GM10266 (cell line): ENCODE results near the gene CPS1.

Experiments used
- DNase-seq: peaks from one replicate; pipeline ENCODE4 v3.0.0; 2012; ENCODE audit errors: extremely low spot score
- TF ChIP-seq, protein P1 (sequence below): IDR thresholded peaks from 2 replicates; pipeline ENCODE4 v1.5.1; 2012; ENCODE audit warnings: mild to moderate bottlenecking, low read depth; ENCODE audit not compliant: control insufficient read depth, insufficient read depth; ENCODE audit errors: missing control alignments

CPS1 gene

DNA sequence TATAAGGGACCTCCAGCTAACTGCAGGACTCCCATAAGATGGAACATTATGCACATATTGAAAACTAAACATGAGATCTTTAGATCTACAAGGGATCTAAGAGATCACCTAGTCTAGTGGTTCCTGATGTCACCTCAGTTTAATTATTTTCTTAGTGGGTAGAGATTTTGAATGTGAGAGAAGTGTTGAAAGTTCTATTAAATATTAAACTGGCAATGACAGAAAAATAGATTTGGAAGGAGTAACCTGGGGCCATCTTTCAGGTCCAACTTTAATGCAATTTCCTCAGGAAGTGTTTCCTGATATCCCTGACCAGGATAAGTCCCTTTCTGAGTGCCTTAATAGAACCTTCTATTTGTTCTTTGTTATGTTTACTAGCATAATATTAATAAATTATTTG, 29.1 kb upstream of the CPS1 start:
- TF ChIP-seq, protein P1, sequence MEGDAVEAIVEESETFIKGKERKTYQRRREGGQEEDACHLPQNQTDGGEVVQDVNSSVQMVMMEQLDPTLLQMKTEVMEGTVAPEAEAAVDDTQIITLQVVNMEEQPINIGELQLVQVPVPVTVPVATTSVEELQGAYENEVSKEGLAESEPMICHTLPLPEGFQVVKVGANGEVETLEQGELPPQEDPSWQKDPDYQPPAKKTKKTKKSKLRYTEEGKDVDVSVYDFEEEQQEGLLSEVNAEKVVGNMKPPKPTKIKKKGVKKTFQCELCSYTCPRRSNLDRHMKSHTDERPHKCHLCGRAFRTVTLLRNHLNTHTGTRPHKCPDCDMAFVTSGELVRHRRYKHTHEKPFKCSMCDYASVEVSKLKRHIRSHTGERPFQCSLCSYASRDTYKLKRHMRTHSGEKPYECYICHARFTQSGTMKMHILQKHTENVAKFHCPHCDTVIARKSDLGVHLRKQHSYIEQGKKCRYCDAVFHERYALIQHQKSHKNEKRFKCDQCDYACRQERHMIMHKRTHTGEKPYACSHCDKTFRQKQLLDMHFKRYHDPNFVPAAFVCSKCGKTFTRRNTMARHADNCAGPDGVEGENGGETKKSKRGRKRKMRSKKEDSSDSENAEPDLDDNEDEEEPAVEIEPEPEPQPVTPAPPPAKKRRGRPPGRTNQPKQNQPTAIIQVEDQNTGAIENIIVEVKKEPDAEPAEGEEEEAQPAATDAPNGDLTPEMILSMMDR: no peak
- no peak for DNase-seq

DNA sequence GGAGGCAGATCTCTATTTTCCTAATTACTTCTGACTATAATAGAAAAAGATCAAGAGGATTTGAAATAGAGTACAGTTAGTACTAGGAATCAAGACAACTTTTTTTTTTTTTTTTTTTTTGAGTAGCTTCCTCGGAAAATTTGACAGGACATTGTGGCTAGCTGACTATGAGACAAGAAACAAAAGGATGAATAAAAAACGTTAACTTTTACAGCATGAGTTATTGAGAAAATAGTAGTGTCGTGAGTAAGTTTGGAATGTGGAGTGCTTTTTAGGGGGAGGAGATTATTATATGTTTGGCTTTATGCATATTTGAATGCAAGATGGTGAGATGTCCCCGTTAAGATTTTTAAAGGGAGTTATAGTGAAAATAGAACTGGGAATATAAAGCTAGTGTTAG, 27.7 kb upstream of the CPS1 start:
- no peak for DNase-seq
- TF ChIP-seq, protein P1: no peak

DNA sequence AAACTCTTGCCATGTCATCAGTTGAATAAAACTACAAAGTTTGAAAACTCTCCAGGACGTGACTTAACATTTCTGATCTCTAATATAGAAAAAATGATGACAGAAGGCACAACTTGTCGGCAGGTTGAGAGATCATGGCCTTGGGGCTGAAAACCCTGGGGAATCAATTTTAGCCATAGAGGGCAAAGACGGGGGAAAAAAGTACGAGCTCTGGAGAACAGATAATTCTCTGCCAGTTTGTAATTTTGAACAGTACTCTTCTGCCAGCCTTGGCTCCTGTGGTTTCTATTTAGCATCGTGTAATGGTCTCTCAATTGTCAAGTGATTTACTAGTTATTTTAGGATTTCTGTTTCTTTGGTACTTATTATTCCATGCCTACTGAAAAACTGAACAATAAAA, 25.3 kb upstream of the CPS1 start:
- TF ChIP-seq, protein P1: no peak
- DNase-seq: no peak

DNA sequence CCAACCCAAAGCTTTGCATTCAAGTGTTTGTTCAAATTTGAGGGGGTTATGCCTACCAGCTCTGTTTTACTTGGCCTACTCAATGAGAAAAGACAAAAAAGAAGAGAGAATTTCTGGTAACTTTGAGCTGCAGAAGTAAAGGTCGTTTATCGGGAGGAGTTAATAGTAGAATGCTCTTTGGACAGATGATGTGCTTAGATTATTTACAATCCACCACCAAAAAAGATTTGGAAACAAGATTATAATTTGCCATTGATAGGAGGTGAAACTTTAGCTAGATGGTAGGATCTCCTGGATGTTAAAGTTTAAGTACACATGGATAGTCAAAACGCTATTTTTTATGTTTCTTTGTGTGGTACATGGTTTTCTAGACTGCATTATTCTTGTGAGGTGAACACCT, 24.9 kb upstream of the CPS1 start:
- TF ChIP-seq, protein P1: no peak
- DNase-seq: no peak

DNA sequence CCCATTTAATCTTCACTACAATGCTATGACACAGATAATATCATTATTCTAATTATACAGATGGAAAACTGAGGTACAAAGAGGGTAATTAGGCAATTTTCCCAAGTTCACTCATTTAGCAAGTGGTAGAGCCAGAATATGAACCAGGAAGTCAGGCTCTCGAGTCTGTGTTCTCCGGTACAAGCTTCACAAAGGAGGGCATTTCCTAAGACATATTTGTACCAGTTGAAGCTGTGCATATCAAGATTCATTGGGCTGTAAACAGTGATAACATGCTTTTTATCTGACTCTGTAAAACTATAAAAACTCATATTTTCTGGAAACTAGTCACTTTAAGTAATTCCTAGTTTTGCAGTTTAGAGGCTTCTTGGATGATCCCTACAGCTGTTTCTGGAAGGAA, 23.0 kb upstream of the CPS1 start:
- TF ChIP-seq, protein P1: no peak
- DNase-seq: no peak

DNA sequence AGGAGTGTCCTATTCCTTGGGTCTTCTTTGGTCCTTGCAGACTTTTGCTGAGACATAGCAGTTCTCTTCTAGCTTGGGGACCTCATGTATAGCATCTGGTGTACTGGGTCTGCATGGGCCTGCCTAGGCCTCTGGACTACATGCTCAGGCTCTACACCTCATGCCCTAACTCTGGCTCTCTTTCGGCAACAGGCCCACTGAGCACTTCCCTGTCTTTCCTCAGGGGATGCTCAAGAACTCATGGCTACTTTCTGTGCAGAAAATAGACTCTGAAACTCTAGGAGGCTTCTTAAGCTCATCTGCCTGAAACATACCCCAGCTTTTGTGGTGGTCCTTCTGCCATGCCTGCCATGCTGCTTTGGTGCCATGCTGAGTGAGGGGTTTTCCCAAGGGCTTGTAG, 21.5 kb upstream of the CPS1 start:
- TF ChIP-seq, protein P1: no peak
- DNase-seq: no peak

DNA sequence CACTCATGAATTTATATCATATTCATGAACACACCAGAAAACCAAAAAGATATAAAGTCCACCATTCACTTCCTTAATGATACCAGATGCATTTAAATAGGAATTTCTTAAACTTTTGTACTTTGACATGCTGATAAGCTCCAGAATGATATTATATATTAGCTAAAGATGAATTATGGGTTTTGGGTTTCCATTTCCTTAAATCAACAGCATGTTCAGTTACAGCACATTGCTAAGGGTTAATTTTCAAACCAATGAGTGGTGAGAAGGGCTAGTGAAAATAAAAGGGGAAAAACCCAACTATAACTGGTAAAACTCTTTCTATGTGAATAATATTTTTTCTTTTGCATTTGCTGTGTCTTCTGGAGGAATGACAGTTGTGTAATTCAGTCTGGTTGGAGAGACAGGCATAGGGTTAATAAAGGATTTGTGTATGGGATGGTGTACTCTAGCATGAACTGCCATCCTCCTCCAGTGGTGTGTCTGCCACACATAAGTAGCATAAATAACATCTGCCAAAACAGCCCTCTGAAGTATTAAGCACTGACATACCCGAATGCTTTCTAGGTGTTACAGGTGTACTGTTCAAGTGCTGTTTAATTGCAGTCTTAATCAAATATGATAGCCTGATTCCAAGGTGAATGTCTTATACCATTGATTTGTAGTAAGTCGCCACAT, 19.3 kb upstream of the CPS1 start:
- no peak for DNase-seq
- TF ChIP-seq, protein P1: no peak
